Measurements from ENCODE around the gene FYB1. TPM values are rescaled to one million over a fixed set of nuclear protein-coding genes. Genes with fewer than 3 reads are reported as not detected.

Gene FYB1
- total RNA-seq, 1 donor from 2014 or later, result 0.11 TPM

DNA sequence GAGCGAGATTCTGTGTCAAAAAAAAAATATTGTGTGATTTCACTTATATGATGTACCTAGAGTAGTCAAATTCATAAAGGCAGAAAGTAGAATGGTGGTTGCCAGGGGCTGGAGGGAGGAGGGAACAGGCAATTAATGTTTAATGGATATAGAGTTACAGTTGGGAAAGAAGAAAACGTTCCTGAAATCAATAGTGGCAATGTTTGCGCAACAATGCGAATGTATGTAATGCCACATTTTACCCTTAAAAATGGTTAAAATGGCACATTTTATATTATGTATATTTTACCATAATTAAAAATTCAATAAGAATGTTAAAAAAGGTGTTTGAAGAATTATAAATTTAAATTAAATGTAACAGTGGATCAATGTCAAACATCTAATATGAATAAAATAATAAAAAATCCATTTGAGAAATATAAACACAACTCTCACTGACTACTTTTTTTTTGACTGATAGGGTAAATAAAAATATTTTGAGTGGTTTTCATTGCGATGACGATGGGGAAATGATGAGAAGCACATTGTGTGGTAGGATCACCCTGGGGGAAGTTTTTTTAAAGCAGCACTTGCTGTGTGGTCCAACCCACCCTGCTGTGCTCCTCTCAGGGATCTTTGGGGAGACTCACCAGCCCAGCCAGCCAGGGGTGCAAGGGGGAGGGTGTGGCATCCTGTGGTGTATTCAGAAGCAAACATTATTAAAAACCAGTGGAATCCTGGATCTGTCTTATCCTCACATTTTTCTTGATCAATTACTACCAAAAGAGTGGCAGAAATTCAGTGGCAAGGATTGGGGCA lies 4.3 kb downstream of the FYB1 start:
- H3K4me3 ChIP-seq (ENCODE audit: insufficient read depth, low read depth, low read length), result no peak overlapping the region

DNA sequence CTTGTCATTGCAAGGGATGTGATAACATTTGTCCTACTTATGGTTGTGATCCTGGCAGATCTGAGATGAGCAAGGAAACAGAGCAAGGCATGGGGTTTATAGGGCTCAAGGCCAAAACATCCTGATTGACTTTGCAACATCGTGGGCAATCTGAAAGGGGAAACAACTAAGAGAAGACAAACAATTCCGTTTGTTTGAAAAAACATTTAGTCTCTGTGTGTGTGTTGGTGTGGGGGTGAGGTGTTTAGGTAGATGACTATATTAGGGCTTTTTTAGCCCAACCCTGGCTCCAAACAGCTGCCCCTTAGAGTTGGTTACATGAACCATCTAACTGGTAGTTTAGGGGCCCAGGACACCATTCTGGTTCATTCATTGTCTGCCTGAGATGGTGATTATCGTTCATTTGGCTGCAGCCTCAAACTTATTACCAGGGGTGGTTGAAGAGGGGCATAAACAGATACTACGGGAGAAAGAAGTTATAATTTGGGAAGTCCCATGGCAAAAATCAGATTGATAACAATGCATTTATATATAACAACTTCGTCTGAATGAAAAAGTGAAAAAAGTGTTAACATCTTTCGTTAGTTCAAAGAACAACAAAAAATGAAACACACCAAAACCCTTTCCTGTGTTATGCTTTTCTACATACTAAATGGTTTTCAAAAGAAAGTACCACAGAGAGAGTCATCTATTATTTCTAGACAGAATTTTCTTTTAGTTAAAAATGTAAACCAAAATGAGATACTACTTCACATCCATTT lies 5.7 kb downstream of the FYB1 start:
- peaks cover 2% of the 10 kb centered on the region for H3K27me3 ChIP-seq (ENCODE audit: insufficient read depth, low read length)
- no peak for FAIRE-seq
- no peak overlapping the region for H3K9ac ChIP-seq (ENCODE audit: low read length)
- Mint-ChIP-seq H3K4me1 (ENCODE audit: low read depth, unreplicated experiment) (no peaks in the 10 kb centered on the region), H3K36me3 (ENCODE audit: low read depth, unreplicated experiment) (no peaks in the 10 kb centered on the region), H3K4me3 (ENCODE audit: unreplicated experiment) (no peak overlapping the region), H3K27ac (ENCODE audit: unreplicated experiment) (no peak overlapping the region), H3K9me3 (ENCODE audit: unreplicated experiment) (no peaks in the 10 kb centered on the region), H3K27me3 (ENCODE audit: low read depth, unreplicated experiment) (no peaks in the 10 kb centered on the region)
- no peaks in the 10 kb centered on the region for H4K20me1 ChIP-seq (ENCODE audit: insufficient read depth, low read length)
- no peak overlapping the region for H2AFZ ChIP-seq (ENCODE audit: low read depth, low read length)
- H3K9me3 ChIP-seq (ENCODE audit: insufficient read depth, low read depth, low read length), result no peaks in the 10 kb centered on the region
- H3K27ac ChIP-seq (ENCODE audit: low read depth, low read length), result no peak overlapping the region
- no peaks in the 10 kb centered on the region for H3K4me1 ChIP-seq (ENCODE audit: insufficient read depth, low read length)
- no peaks in the 10 kb centered on the region for H3K79me2 ChIP-seq (ENCODE audit: insufficient read depth, low read length)
- TF ChIP-seq, protein P1, sequence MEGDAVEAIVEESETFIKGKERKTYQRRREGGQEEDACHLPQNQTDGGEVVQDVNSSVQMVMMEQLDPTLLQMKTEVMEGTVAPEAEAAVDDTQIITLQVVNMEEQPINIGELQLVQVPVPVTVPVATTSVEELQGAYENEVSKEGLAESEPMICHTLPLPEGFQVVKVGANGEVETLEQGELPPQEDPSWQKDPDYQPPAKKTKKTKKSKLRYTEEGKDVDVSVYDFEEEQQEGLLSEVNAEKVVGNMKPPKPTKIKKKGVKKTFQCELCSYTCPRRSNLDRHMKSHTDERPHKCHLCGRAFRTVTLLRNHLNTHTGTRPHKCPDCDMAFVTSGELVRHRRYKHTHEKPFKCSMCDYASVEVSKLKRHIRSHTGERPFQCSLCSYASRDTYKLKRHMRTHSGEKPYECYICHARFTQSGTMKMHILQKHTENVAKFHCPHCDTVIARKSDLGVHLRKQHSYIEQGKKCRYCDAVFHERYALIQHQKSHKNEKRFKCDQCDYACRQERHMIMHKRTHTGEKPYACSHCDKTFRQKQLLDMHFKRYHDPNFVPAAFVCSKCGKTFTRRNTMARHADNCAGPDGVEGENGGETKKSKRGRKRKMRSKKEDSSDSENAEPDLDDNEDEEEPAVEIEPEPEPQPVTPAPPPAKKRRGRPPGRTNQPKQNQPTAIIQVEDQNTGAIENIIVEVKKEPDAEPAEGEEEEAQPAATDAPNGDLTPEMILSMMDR (IDR thresholded peaks at IDR 0.05; ENCODE audit: insufficient read depth, low read depth, low read length), result no peak
- no peak for TF ChIP-seq EZH2 (IDR thresholded peaks at IDR 0.05; ENCODE audit: insufficient read depth, low read length)
- no peak for DNase-seq (ENCODE audit: low read depth)
- H3K4me3 ChIP-seq (ENCODE audit: insufficient read depth, low read depth, low read length), result no peak overlapping the region
- H3K4me2 ChIP-seq (ENCODE audit: low read length), result no peak overlapping the region
- no peaks in the 10 kb centered on the region for H3K36me3 ChIP-seq (ENCODE audit: insufficient read depth, low read length)

More for the DNA sequence above, 4.3 kb downstream of the FYB1 start:
- Histone ChIP-seq H3K36me3 (ENCODE audit: insufficient read depth, low read length) (no peaks in the 10 kb centered on the region), H4K20me1 (ENCODE audit: insufficient read depth, low read length) (no peaks in the 10 kb centered on the region), H3K4me2 (ENCODE audit: low read length) (no peak overlapping the region), H3K27ac (ENCODE audit: low read depth, low read length) (no peak overlapping the region), H3K4me1 (ENCODE audit: insufficient read depth, low read length) (no peaks in the 10 kb centered on the region), H3K27me3 (ENCODE audit: insufficient read depth, low read length) (peaks cover 2% of the 10 kb centered on the region), H3K9me3 (ENCODE audit: insufficient read depth, low read depth, low read length) (no peaks in the 10 kb centered on the region), H3K79me2 (ENCODE audit: insufficient read depth, low read length) (no peaks in the 10 kb centered on the region), H2AFZ (ENCODE audit: low read depth, low read length) (no peak overlapping the region), H3K9ac (ENCODE audit: low read length) (no peak overlapping the region)
- H3K27me3 Mint-ChIP-seq (ENCODE audit: low read depth, unreplicated experiment), result no peaks in the 10 kb centered on the region
- no peaks in the 10 kb centered on the region for H3K36me3 Mint-ChIP-seq (ENCODE audit: low read depth, unreplicated experiment)
- DNase-seq (ENCODE audit: low read depth) (no peak), FAIRE-seq (no peak)
- no peaks in the 10 kb centered on the region for H3K9me3 Mint-ChIP-seq (ENCODE audit: unreplicated experiment)
- H3K27ac Mint-ChIP-seq (ENCODE audit: unreplicated experiment), result no peak overlapping the region
- TF ChIP-seq EZH2 (IDR thresholded peaks at IDR 0.05; ENCODE audit: insufficient read depth, low read length), result no peak
- TF ChIP-seq, protein P1 (IDR thresholded peaks at IDR 0.05; ENCODE audit: insufficient read depth, low read depth, low read length), result no peak
- no peak overlapping the region for H3K4me3 Mint-ChIP-seq (ENCODE audit: unreplicated experiment)
- no peaks in the 10 kb centered on the region for H3K4me1 Mint-ChIP-seq (ENCODE audit: low read depth, unreplicated experiment)
